Mucosa of descending colon (tissue), 3 donors: ENCODE measurements around the gene HSD17B8. TPM values are rescaled to one million over a fixed set of nuclear protein-coding genes. Genes with fewer than 3 reads are reported as not detected.

Source experiments
- ATAC-seq: fragments of 200-7000 bp; cut with Tn5 transposase; one replicate; pipeline ENCODE4 v1.9.1; 2020; ENCODE audit warnings: mild to moderate bottlenecking, moderate library complexity
- DNase-seq, 3 donors: peaks; one replicate each; pipeline ENCODE4 v3.0.0-alpha.2; 2020
- H3K36me3 ChIP-seq: fragments of 200-600 bp; one replicate; pipeline ENCODE4 v1.8.0; 2021; ENCODE audit warnings: low read depth, mild to moderate bottlenecking
- H3K4me1 ChIP-seq: fragments of 200-600 bp; one replicate; pipeline ENCODE4 v1.8.0; 2021; ENCODE audit warnings: low read depth, mild to moderate bottlenecking
- H3K4me3 ChIP-seq: fragments of 200-600 bp; one replicate; pipeline ENCODE4 v1.8.0; 2021; ENCODE audit warnings: mild to moderate bottlenecking
- H3K9me3 ChIP-seq: fragments of 200-600 bp; one replicate; pipeline ENCODE4 v1.8.0; 2021; ENCODE audit warnings: mild to moderate bottlenecking
- intact Hi-C, 2 donors: fragments of 100-400 bp; cut with DNase I in 1 of 2; cut with micrococcal nuclease in 1 of 2; formaldehyde crosslinking; loops; one replicate each; pipeline versions ENCODE4 v1.11.0 to v1.11.1; 2022; cut with DNase I, micrococcal nuclease
- total RNA-seq, 3 donors: library from RNA; stranded (reverse); fragmentation: NEBNext Ultra II Directional in 2 of 3; extraction: Animal tissue kit (Norgen Biotek cat#: 25700) in 2 of 3; gene quantifications; one replicate each; pipeline versions ENCODE4 v1.2.1 to v1.2.4, GENCODE V29; 2021 to 2023
- TF ChIP-seq, protein P1 (sequence below): fragments of 200-600 bp; IDR thresholded peaks from one replicate; pipeline ENCODE4 v1.8.0; 2022; ENCODE audit warnings: antibody characterized with exemption, mild to moderate bottlenecking
- donor health status: DM: no; HTN: no; CAD: no; lungs with moderate emphysema.
- donor health status: DM: no; HTN: no; CAD: no.
- donor health status: DM: no; HTN: yes; CAD: no.

HSD17B8 gene
- total RNA-seq, 3 donors from 2014 or later = 12.3 to 23.2 (median 19.7) TPM

- TF ChIP-seq, protein P1, sequence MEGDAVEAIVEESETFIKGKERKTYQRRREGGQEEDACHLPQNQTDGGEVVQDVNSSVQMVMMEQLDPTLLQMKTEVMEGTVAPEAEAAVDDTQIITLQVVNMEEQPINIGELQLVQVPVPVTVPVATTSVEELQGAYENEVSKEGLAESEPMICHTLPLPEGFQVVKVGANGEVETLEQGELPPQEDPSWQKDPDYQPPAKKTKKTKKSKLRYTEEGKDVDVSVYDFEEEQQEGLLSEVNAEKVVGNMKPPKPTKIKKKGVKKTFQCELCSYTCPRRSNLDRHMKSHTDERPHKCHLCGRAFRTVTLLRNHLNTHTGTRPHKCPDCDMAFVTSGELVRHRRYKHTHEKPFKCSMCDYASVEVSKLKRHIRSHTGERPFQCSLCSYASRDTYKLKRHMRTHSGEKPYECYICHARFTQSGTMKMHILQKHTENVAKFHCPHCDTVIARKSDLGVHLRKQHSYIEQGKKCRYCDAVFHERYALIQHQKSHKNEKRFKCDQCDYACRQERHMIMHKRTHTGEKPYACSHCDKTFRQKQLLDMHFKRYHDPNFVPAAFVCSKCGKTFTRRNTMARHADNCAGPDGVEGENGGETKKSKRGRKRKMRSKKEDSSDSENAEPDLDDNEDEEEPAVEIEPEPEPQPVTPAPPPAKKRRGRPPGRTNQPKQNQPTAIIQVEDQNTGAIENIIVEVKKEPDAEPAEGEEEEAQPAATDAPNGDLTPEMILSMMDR = peak; percentile 15
- H3K4me1 ChIP-seq = no peaks in the 10 kb centered on the region
- H3K4me3 ChIP-seq = no peak overlapping the region
- no peaks in the 10 kb centered on the region for H3K36me3 ChIP-seq
- DNase-seq (peak in 1 of 3 donors; percentile 40), ATAC-seq (peak; percentile 51)
- no peaks in the 10 kb centered on the region for H3K9me3 ChIP-seq
- intact Hi-C loops = no loop called here
Measured at GRCh38 chr6:33172688-33173534, 31.5 kb upstream of the HSD17B8 start.

- ATAC-seq = no peak
- intact Hi-C loops = no loop called here
- H3K9me3 ChIP-seq = no peaks in the 10 kb centered on the region
Measured at GRCh38 chr6:33173535-33174180, 30.8 kb upstream of the HSD17B8 start.

DNA sequence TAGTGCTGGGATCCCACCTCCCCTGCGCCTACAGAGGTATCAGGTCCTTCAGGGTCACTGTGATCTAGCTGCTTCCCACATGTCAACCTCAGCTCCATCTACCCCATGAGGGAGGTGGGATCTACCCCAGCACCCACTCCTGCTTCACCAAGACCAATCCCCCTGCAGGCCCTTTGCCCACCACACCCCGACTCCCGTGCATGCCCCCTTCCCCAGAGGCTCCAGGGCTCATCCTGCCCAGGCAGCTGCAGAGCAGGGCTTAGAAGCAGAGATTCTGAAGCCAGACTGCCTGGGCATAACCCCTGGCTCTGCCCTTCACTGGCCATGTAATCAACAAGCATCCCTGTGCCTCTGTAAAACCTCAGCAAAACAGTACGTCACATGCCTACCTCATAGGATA lies 29.7 kb upstream of the HSD17B8 start:
- TF ChIP-seq, protein P1 = no peak
- no peak for ATAC-seq
- no peak overlapping the region for H3K4me3 ChIP-seq
- H3K4me1 ChIP-seq = no peaks in the 10 kb centered on the region
- intact Hi-C loops = no loop called here
- no peaks in the 10 kb centered on the region for H3K36me3 ChIP-seq
- DNase-seq = no peak
- no peaks in the 10 kb centered on the region for H3K9me3 ChIP-seq

More at GRCh38 chr6:33173535-33174180, 30.8 kb upstream of the HSD17B8 start:
- DNase-seq = no peak
- Histone ChIP-seq H3K36me3 (no peaks in the 10 kb centered on the region), H3K4me1 (no peaks in the 10 kb centered on the region), H3K4me3 (no peak overlapping the region)
- TF ChIP-seq, protein P1 = no peak

GRCh38 chr6:33175436-33176069 lies 28.9 kb upstream of the HSD17B8 start:
- intact Hi-C loops = no loop called here
- peak; percentile 14 for ATAC-seq
- Histone ChIP-seq H3K9me3 (no peaks in the 10 kb centered on the region), H3K36me3 (no peaks in the 10 kb centered on the region), H3K4me3 (no peak overlapping the region), H3K4me1 (no peaks in the 10 kb centered on the region)
- peak in 1 of 3 donors; percentile 19 for DNase-seq
- TF ChIP-seq, protein P1 = no peak

DNA sequence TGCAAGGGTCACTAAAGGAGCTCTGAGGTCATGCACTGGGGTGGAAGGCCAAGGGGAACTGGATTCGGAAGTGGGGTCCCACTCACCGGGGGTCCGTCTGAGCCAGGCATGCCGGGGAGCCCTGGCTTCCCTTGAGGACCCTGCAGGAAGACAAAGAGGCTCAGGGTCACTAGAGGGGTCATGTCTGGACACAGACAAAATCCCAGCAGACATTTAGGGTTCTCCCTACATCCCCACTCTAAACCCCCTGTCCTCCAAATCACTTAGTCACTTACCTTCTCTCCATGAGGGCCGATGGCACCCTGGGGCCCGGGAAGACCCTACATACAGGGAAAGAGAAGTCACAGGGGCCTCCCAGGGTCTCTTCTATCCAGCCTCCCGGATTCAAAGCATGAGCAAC lies 27.5 kb upstream of the HSD17B8 start:
- DNase-seq = no peak
- intact Hi-C loops = no loop called here
- ATAC-seq = no peak
- H3K9me3 ChIP-seq = no peaks in the 10 kb centered on the region
- no peaks in the 10 kb centered on the region for H3K4me1 ChIP-seq
- no peaks in the 10 kb centered on the region for H3K36me3 ChIP-seq
- H3K4me3 ChIP-seq = no peak overlapping the region
- TF ChIP-seq, protein P1 = no peak
